NK-92 (cell line): Measurements from ENCODE around the gene CHRNB1.

Source experiments
- DNase-seq: peaks from one replicate; lab custom pipeline; 2025; ENCODE audit not compliant: unreplicated experiment; lab: John Stamatoyannopoulos, UW

CHRNB1 gene

GRCh38 chr17:7415784-7416183, 29.1 kb upstream of the CHRNB1 start:
- DNase-seq: no peak

DNA sequence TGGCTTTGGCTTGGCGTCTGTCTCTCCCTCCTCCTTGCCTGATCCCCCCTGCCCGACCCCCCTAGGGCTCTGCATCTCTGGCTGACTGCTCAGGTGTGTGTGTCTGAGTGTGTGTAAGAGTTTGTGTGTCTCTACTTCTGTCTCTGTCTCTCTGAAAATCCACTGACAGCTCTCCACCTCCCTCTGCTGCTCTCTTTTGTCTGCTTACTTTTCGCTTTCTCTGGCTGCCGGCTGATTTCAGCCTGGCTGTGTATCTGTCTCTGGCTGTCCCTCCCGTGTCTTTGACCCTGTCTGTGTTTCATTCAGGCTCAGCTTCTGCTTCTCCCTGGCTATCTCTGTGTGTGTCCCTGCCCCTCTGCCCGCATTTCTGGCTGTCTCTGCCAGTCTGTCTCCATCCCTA, 28.5 kb upstream of the CHRNB1 start:
- DNase-seq: no peak

GRCh38 chr17:7417056-7417655, 27.7 kb upstream of the CHRNB1 start:
- no peak for DNase-seq

DNA sequence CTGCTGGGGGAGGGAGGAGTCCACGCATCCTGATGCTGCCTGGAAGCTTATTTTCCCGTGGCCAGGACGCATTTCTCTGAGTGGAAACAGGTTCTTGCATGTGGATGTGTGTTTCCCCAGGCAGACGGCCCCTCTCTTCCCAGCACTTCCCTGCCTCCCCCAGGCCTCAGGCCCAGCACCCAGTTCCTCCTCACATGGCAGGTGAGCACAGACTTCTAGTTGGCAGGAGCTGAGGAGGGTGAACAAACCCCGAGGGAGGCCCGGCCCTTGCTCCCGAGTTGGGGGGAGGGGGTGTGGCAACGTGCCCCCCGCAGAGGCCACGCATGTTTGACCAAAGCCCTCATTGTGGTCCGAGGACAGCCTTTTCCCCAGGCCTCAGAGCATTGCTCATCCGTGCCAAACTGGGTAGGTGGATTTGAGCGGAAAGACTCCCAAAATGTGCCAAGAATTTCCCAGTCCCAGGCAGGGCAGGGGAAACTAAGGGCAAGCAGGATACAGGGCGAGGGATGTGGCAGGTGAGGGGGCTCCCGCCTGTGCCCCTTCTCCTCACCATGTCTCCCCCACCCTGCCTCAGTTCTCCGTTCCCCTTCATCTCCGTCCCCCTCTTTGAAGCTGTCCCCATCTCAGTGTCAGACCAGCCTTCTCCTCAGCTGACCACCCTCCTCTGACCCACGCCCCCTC, 26.2 kb upstream of the CHRNB1 start:
- DNase-seq: no peak

DNA sequence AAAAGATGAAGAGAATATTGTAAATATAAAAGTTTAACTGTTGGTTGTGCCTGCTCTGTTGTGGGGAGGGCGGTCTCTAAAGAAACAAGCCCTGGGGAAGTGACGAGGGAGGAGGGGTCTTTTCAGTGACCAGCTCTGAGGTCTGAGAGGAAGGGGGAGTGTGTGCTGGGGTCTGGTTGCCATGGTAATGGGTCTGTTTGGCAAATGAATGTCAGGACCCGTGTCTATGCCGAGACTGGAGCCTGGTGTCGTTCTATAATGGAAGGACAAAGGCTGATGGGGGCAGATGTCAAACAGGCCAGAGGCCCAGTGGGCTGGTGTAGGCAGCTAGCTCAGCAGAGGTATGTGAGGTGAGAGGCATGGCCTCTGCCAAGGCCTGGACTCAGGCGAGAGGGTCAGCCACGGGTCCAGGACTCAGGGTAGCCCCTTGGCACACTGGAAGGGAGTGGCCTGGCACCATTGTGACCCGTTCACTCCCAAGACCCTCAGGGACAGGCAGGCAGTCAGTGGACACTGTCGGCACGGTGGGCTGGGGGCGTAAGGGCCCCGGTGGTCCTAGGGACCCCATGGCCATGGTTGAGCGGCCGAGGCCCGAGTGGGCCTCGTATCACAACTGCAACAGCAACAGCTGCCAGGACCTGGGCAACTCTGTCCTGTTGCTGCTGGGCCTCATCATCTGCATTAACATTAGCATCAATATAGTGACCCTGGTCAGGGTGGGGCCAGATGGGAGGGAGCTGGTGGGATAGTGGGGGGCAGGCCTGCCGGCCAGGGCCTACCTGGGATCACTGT, 24.8 kb upstream of the CHRNB1 start, which contains the start of gene SPEM1:
Gene SPEM1, plus strand, starts transcription at position 506 of the 792 bp plus-strand sequence. Its CDS starts 61 bp downstream, at position 567.
- no peak for DNase-seq

DNA sequence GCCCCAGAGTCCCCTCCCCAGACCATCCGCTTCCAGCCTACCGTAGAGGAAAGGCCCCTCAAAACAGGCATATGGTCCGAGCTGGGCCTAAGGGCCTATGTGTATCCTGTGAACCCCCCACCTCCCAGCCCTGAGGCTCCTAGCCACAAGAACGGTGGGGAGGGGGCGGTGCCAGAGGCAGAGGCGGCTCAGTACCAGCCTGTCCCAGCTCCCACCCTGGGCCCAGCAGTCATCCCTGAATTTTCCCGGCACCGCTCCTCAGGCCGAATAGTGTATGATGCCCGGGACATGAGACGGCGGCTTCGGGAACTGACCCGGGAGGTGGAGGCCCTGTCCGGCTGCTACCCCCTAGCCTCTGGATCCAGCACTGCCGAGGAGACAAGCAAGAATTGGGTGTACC, 23.7 kb upstream of the CHRNB1 start:
- no peak for DNase-seq

- no peak for DNase-seq
Measured at GRCh38 chr17:7423679-7424078, 21.2 kb upstream of the CHRNB1 start.

GRCh38 chr17:7425316-7425715, 19.5 kb upstream of the CHRNB1 start, which contains the start of gene SPEM2:
Gene SPEM2, plus strand, starts transcription at chr17:7425616. Its CDS starts 73 bp downstream, at chr17:7425689.
- DNase-seq: no peak

DNA sequence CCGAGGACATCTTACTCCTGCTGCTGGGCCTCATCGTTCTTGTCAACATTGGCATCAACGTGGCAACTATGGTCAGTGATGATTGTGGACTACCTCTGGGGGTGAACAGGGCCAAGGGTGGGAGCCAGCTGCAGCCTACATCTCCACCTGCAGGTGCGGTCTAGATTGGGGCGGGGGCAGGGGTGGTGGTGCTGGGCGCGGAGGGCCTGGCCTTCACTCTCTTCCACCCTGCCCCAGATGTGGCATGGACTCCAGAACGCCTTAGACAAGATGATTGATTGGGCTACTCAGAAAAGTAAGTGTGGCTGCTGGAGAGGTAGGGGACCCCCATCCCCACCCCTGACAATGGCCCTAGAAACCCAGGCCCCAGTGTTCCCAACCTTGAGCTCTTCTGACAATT, 19.1 kb upstream of the CHRNB1 start:
- no peak for DNase-seq

- DNase-seq: no peak
Measured at GRCh38 chr17:7426203-7426863, 18.5 kb upstream of the CHRNB1 start.

GRCh38 chr17:7426896-7427489, 17.9 kb upstream of the CHRNB1 start:
- no peak for DNase-seq

- DNase-seq: no peak
Measured at GRCh38 chr17:7427549-7427948, 17.3 kb upstream of the CHRNB1 start.

DNA sequence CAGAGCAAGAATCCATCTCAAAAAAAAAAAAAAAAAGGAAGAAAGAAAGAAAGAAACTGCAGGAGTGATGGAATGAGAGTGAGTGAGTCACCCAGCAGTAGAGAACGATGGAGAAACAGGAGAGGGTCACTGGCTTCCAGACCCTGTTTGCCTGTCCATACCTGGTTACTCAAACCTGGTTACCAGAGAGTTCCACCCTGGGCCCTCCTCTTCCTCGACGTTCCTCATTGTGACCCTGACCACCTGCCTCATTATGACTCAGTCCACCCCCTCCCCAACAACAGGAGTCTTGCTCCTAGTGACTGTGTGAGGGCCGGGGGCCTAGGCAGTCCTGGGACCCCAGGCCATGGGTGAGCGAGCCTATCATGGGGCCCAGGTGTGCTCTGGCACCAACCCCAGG, 16.3 kb upstream of the CHRNB1 start, which contains the start of gene SPEM3:
Gene SPEM3, plus strand, starts transcription at position 301 of the 400 bp plus-strand sequence. Its CDS starts 46 bp downstream, at position 347.
- DNase-seq: no peak

DNA sequence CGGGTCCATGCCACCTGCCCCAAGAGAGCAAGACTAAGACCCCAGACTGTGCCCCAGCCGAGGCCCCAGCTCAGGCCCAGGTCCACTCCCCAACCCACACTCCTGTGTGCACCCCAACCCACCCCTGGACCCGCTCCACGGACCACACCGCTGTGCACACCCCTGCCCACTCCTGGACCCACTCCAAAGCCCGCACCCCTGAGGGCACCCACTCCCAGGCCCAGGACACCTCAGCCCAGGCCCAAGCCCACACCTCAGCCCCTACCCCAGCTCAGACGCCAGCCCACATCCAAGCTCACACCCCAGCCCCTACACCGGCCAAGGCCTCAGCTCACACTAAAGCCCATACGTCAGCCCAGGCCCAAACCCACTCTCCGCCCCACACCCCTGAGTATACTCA, 15.1 kb upstream of the CHRNB1 start:
- DNase-seq: no peak

DNA sequence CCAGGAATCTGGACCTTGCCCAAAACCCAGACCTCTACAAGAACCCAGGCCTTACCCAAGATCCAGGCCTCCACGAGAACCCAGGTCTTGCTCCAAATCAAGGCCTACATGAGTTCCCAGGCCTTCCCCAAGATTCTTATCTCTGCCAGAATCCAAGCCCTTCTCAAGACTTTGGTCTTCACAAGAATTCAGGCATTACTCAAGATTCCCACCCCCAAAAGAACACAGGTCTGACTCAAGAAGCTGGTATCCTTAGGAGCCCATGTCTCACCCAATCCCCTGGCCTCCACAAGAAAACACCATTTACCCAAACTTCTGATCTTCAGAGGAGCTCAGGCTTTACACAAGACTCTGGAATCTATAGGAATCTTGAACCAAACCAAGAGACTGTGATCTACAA, 13.6 kb upstream of the CHRNB1 start:
- no peak for DNase-seq

- DNase-seq: no peak
Measured at GRCh38 chr17:7432296-7432695, 12.6 kb upstream of the CHRNB1 start.

GRCh38 chr17:7435676-7436555, 8.9 kb upstream of the CHRNB1 start:
- no peak for DNase-seq

DNA sequence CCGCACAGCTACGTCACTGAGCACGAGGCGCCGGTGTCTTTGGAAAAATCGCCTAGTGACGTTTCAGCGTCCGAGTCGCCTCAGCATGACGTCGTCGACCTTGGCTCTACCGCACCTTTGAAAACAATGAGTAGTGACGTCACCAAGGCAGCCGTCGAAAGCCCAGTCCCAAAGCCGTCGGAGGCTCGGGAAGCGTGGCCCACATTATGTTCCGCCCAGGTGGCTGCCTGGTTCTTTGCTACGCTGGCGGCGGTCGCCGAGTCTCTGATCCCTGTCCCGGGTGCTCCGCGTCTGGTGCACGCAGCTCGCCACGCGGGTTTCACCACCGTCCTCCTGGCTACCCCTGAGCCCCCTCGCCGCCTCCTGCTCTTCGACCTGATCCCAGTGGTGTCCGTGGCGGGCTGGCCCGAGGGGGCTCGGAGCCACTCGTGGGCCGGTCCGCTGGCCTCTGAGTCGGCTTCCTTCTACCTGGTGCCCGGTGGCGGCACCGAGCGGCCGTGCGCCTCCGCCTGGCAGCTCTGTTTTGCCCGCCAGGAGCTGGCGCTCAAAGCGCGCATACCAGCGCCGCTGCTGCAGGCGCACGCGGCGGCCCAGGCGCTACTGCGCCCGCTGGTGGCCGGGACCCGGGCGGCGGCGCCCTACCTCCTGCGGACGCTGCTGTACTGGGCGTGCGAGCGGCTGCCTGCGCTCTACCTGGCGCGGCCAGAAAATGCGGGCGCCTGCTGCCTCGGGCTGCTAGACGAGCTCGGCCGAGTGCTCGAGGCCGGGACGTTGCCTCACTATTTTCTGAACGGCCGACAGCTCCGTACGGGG, 8.1 kb upstream of the CHRNB1 start:
- no peak for DNase-seq

- no peak for DNase-seq
Measured at GRCh38 chr17:7437369-7437863, 7.4 kb upstream of the CHRNB1 start.
